ENCODE data around the gene CRIM1. TPM values are rescaled to one million over a fixed set of nuclear protein-coding genes. Genes with fewer than 3 reads are reported as not detected.

CRIM1 gene
- total RNA-seq, 1 donor from 2014 or later: 246 TPM

- no peak for TF ChIP-seq CTCF (IDR thresholded peaks at IDR 0.05; ENCODE audit: unreplicated experiment)
- Mint-ChIP-seq H3K27ac (ENCODE audit: unreplicated experiment) (peak overlapping the region; percentile 17), H3K9me3 (ENCODE audit: unreplicated experiment) (no peaks in the 10 kb centered on the region), H3K4me3 (ENCODE audit: unreplicated experiment) (peak overlapping the region; percentile 45), H3K36me3 (ENCODE audit: low read depth, unreplicated experiment) (peaks cover 66% of the 10 kb centered on the region), H3K4me1 (ENCODE audit: unreplicated experiment) (peaks cover 21% of the 10 kb centered on the region), H3K27me3 (ENCODE audit: unreplicated experiment) (peaks cover 7% of the 10 kb centered on the region)
- DNase-seq (ENCODE audit: low spot score): no peak
Measured at GRCh38 chr2:36547906-36548305, 192.3 kb downstream of the CRIM1 start.

DNA sequence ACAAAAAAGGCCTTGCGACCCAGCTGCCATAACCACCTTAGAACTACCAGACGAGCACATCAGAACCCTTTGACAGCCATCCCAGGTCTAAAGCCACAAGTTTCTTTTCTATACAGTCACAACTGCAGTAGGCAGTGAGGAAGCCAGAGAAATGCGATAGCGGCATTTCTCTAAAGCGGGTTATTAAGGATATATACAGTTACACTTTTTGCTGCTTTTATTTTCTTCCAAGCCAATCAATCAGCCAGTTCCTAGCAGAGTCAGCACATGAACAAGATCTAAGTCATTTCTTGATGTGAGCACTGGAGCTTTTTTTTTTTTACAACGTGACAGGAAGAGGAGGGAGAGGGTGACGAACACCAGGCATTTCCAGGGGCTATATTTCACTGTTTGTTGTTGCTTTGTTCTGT, 193.6 kb downstream of the CRIM1 start:
- Mint-ChIP-seq H3K36me3 (ENCODE audit: low read depth, unreplicated experiment) (peaks cover 66% of the 10 kb centered on the region), H3K9me3 (ENCODE audit: unreplicated experiment) (no peaks in the 10 kb centered on the region), H3K4me3 (ENCODE audit: unreplicated experiment) (peak overlapping the region; percentile 73), H3K27ac (ENCODE audit: unreplicated experiment) (peak overlapping the region; percentile 68), H3K27me3 (ENCODE audit: unreplicated experiment) (peaks cover 9% of the 10 kb centered on the region), H3K4me1 (ENCODE audit: unreplicated experiment) (peaks cover 27% of the 10 kb centered on the region)
- DNase-seq (ENCODE audit: low spot score): no peak
- no peak for TF ChIP-seq CTCF (IDR thresholded peaks at IDR 0.05; ENCODE audit: unreplicated experiment)

GRCh38 chr2:36550006-36550405, 194.4 kb downstream of the CRIM1 start:
- no peak for DNase-seq (ENCODE audit: low spot score)
- TF ChIP-seq CTCF (IDR thresholded peaks at IDR 0.05; ENCODE audit: unreplicated experiment): no peak
- H3K4me3 Mint-ChIP-seq (ENCODE audit: unreplicated experiment): peak overlapping the region; percentile 27
- peak overlapping the region; percentile 26 for H3K27ac Mint-ChIP-seq (ENCODE audit: unreplicated experiment)
- no peaks in the 10 kb centered on the region for H3K9me3 Mint-ChIP-seq (ENCODE audit: unreplicated experiment)
- peaks cover 59% of the 10 kb centered on the region for H3K36me3 Mint-ChIP-seq (ENCODE audit: low read depth, unreplicated experiment)
- peaks cover 10% of the 10 kb centered on the region for H3K27me3 Mint-ChIP-seq (ENCODE audit: unreplicated experiment)
- H3K4me1 Mint-ChIP-seq (ENCODE audit: unreplicated experiment): peaks cover 29% of the 10 kb centered on the region

DNA sequence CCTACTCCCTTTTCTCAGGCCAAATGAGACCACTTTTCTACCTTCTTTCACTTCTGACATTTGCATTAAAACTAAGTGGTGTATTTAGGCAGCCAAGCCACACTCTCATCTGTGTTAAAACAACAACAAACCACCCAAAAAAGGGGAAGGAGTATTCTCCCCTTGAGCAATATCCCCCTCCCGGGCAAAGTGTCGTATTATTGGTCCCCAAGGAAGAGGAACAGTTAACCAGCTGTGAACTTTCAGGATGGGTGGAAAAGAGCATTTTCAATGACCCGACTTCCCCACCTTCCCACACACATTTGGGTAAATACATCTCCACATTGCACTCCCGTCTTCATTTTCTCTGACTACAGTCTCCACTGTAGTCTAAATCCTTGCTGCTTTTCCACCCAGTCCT, 198.1 kb downstream of the CRIM1 start:
- Mint-ChIP-seq H3K36me3 (ENCODE audit: low read depth, unreplicated experiment) (peaks cover 29% of the 10 kb centered on the region), H3K27me3 (ENCODE audit: unreplicated experiment) (peaks cover 12% of the 10 kb centered on the region), H3K9me3 (ENCODE audit: unreplicated experiment) (no peaks in the 10 kb centered on the region), H3K4me3 (ENCODE audit: unreplicated experiment) (no peak overlapping the region), H3K27ac (ENCODE audit: unreplicated experiment) (peak overlapping the region; percentile 71), H3K4me1 (ENCODE audit: unreplicated experiment) (peaks cover 20% of the 10 kb centered on the region)
- no peak for DNase-seq (ENCODE audit: low spot score)
- TF ChIP-seq CTCF (IDR thresholded peaks at IDR 0.05; ENCODE audit: unreplicated experiment): no peak

- no peak for TF ChIP-seq CTCF (IDR thresholded peaks at IDR 0.05; ENCODE audit: unreplicated experiment)
- DNase-seq (ENCODE audit: low spot score): no peak
- Mint-ChIP-seq H3K4me3 (ENCODE audit: unreplicated experiment) (no peak overlapping the region), H3K36me3 (ENCODE audit: low read depth, unreplicated experiment) (peaks cover 25% of the 10 kb centered on the region), H3K27me3 (ENCODE audit: unreplicated experiment) (peaks cover 11% of the 10 kb centered on the region), H3K9me3 (ENCODE audit: unreplicated experiment) (no peaks in the 10 kb centered on the region), H3K4me1 (ENCODE audit: unreplicated experiment) (peaks cover 17% of the 10 kb centered on the region), H3K27ac (ENCODE audit: unreplicated experiment) (no peak overlapping the region)
Measured at GRCh38 chr2:36554531-36554930, 199.0 kb downstream of the CRIM1 start.
